GM18498 (cell line): ENCODE data around the gene ADNP.
"Not testable (repeated sequence)": the region's sequence is repeated elsewhere in the genome, so short reads cannot be mapped to it uniquely, and the experiment has no call there.

ENCODE experiments used
- ATAC-seq: cut with Tn5 transposase; IDR thresholded peaks from one replicate; pipeline ENCODE4 v1.9.1; 2021; ENCODE audit warnings: mild to moderate bottlenecking, moderate library complexity; ENCODE audit not compliant: unreplicated experiment

The ADNP gene

DNA sequence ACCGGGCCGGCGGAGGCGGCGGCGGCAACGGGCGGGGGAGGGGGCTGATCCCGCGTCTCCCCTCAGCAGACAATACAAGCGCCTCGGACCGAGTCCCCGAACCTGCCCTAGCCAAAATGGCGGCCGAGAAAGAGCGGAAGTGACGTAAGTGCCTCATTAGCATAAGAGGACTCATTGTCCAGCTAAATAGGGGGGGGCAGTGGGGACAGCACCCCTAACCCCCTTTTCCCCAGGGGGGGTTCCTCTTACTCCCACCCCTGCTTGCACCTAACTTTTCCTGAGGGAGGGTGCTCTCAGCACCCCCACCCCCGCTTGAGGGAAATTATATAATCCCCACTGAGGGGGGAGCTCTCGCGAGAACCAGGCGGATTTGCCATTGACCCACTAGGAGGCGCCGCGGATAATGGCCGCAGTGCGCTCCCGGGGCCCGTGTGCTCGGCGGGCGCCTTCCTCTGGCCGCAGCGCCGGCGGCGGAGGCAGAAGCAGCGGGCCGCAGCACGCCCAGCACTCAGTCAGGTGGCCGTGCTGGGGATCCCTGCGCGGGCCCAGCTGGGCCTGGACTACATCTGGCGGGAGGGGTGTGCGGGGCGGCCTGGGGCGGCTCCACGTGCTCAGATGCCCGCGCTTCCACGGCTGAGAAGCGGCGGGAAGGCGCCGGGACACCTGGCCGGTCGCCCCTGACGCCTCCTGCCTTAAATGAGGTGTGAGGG, at the start of gene ADNP:
Gene ADNP (minus strand): TSS at position 132 of the 710 bp plus-strand sequence. CDS start 27,441 bp downstream, outside the sequence.
- peak; percentile 69 for ATAC-seq

DNA sequence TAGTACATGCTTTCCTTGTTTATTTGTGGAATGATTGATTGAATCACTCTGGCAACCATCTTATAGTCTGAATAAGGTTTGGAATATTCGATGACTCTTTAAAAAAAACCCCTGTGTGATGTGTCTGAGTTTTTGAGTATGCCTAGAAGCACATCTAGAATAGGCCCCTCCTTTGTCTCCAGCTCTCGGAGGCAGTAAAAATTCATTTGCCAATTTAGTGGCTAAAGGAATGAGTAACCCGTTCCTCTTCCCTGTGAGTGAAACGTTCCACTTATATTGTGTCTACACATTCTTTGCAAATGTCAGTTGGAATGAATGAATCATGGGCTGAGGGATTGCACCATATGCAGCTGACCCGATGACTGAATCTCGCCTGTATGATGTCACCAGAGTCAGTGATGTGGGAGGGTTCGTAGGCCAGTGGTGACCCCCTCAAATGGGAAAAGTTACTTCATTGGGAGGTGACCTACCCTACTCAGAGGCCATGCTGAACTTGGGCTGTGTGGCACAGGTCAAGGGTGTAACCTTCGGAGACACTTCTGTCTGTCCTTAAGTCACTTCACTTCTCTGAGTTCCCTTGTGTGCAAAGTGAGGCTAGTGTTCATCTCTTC, 48.9 kb upstream of the ADNP start:
- no peak for ATAC-seq

DNA sequence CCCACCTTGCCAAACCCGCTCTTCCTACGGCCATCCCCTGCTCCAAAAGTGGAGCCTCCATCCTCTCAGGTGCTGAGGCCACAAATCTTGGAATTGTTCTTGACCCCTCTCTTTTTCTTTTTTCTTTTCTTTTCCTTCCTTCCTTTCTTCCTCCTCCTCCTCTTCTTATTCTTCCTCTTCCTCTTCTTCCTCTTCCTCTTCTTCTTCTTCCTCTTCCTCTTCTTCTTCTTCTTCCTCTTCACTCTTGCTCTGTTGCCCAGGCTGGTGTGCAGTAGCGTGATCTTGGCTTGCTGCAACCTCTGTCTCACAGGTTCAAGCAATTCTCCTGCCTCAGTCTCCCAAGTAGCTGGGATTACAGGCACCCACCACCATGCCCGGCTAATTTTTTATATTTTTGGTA, 47.3 kb upstream of the ADNP start:
- ATAC-seq: not testable (repeated sequence)

DNA sequence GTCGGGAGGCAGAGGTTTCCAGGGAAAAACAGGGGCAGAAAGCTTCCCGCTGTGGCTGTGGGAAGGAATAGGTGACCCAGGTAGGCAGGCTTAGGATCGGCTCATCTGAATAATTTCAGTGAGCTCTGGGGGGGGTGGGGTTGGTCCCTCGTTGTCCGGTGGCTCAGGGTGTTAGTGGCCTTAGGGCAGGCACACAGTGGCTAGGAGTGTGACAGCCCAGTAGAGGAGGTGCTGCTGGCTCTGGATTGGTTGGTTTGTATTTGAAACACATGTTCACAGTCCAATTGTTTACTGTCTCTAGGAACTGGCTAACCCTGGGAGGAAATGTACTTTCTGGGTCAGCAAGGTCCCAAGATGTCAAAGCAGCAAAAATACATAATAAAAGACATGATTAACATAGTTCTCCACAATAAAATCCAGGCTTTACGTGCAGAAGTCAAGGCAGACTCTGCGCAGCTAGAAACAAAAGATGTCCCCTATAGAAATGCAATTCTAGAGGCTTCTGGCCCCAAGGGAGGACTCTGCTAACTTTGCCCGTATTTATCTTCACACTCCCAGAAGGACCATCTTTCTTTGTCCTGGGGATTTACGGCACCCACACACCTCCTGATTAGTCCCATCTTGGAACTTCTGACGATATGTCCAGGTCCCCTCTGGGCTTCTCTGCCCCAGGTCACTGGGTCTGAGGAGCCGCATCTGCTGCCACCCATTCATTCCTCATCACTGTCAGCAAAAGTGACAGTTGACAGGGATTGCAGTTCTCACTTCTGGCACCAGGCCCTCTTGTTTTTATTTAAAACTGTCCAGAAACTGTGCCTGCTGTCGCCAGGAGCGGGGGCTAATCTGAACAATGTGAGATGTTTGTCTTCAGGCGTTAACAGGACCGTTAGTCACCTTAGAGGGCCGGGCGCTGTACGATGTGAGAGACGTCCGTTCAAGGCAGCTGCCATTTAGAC, 46.1 kb upstream of the ADNP start:
- no peak for ATAC-seq

DNA sequence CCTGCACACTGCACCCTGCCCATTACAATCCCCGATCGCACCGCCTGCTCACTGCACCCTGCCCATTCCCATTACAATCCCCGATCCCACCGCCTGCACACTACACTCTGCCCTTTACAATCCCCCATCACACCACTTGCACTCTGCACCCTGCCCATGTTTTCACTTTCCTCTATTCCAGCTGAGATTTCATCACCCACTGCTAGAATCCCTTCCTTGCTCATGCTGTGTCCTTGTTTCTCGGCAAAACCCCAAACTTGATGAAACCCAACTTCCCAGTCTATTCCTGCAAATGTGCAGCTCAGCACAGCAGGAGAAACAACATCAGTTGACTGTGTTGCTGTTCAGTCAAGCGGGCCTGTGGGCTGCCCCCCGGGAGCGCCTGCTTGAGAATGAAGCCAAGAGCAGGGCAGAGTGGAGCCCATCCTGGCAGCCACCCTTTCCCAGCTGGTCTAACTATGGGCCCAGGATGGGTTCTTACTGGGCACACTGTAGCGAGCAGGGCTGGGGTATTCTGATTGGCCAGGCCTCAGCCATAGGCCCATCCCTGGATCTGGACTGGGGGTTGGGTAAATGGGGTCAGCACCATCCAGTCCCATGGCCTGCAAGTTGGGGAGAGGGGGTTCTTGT, 44.6 kb upstream of the ADNP start:
- ATAC-seq: no peak

DNA sequence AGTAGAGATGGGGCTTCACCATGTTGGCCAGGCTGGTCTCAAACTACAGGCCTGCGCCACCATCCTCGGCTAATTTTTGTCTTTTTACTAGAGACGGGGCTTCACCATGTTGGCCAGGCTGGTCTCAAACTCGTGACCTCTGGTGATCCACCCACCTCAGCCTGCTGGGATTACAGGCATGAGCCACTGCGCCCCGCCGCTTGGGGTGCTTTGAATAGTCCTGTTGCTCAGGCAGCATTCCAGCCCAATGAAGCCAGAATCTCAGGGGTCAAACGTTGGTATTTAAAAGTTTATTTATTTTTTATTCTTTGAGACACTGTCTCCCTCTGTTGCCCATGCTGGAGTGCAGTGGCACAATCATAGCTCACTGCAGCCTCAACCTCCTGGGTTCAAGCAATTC, 38.7 kb upstream of the ADNP start:
- no peak for ATAC-seq

DNA sequence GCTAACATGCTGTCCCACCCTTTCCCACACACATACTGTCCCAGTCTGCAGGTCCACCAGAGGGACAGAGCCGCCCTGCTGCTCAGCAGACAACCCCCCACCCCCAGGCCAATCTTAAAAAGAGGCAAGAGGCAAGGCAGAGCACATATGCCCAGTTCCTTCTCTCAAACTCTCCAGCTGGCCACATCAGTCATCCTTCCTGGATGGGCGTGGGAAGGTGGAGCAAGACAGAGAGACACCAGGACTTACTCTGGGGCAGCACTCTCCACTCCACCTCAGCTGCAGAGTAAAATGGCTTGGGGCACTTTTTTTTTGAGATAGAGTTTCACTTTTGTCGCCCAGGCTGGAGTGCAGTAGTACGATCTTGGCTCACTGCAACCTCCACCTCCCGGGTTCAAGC, 38.2 kb upstream of the ADNP start:
- ATAC-seq: no peak

DNA sequence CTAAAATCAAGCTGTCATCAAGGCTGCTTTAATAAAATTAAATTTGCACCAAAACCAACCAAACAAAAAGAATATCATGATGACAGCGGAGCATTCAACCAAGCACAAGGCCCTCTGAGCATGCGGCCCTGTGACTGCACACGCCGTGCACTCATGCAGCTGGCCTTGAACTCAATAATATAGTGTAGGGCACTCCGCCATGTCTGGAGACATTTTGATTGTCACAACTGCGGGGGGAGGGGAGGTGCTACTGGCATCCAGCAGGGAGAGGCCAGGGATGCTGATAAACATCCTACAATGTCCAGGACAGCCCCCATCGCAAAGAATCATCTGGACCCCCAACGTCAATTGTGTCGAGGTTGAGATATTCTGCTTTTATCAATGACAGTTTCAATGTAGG, 37.1 kb upstream of the ADNP start:
- no peak for ATAC-seq

DNA sequence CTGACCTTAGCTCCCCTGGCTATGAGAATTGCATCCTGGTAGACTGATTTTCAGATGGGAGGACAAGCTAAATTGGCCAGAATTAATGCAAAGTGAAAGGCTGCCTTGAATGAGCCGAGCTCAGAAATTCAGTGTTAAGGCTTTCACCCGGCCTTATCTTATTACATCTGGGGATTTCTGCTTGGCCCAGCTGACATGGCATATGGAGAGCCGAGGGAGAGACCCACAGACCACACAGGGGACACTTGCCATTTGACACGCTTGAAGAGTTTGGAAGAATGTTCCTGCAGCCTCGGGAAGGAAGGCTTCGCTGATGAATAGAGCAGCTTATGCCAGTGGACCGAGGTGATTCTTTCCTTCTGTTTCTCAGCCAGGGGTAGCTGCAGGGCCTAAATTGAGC, 36.3 kb upstream of the ADNP start:
- ATAC-seq: no peak

DNA sequence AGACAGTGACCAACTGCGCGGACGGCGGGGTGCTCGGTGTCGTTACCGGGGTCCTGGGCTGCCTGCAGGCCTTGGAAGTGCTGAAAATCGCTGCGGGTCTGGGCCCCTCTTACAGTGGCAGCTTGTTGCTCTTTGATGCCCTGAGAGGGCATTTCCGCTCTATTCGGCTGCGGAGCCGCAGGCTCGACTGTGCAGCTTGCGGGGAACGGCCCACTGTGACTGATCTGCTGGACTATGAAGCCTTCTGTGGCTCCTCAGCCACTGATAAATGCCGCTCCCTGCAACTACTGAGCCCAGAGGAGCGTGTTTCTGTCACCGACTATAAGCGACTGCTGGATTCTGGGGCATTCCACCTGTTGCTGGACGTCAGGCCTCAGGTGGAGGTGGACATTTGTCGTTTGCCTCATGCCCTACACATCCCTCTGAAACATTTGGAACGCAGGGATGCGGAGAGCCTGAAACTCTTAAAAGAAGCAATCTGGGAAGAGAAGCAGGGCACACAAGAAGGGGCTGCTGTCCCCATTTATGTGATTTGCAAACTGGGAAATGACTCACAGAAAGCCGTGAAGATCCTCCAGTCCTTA, 28.4 kb upstream of the ADNP start:
- ATAC-seq: no peak

DNA sequence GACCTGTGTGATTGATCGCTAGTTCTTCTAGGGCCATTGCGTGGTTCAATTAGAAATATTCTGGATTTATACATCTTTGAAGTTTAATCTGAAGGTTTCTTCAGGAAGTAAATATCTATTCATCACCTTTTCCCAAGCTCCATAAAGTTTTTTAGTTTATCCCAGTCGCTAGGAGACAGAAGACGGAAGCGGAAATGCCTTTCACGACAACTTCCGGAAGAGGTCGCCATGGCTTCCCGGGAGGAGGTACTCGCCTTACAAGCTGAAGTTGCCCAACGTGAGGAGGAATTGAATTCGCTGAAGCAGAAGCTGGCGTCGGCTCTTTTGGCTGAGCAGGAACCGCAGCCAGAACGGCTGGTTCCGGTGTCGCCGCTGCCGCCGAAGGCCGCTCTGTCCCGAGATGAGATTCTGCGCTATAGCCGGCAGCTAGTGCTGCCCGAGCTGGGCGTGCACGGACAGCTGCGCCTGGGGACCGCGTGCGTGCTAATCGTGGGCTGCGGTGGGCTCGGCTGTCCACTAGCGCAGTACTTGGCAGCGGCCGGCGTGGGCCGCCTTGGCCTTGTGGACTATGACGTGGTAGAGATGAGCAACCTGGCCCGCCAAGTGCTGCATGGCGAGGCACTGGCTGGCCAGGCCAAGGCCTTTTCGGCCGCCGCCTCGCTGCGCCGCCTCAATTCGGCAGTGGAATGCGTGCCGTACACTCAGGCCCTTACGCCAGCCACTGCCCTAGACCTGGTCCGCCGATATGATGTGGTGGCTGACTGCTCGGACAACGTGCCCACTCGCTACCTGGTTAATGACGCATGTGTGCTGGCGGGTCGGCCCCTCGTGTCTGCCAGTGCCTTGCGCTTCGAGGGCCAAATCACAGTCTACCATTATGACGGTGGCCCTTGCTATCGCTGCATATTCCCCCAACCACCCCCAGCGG, 27.6 kb upstream of the ADNP start, which contains the start of gene MOCS3:
Gene MOCS3 (plus strand): TSS at position 204 of the 928 bp plus-strand sequence. CDS start 25 bp downstream, at position 229.
- ATAC-seq: peak; percentile 86

DNA sequence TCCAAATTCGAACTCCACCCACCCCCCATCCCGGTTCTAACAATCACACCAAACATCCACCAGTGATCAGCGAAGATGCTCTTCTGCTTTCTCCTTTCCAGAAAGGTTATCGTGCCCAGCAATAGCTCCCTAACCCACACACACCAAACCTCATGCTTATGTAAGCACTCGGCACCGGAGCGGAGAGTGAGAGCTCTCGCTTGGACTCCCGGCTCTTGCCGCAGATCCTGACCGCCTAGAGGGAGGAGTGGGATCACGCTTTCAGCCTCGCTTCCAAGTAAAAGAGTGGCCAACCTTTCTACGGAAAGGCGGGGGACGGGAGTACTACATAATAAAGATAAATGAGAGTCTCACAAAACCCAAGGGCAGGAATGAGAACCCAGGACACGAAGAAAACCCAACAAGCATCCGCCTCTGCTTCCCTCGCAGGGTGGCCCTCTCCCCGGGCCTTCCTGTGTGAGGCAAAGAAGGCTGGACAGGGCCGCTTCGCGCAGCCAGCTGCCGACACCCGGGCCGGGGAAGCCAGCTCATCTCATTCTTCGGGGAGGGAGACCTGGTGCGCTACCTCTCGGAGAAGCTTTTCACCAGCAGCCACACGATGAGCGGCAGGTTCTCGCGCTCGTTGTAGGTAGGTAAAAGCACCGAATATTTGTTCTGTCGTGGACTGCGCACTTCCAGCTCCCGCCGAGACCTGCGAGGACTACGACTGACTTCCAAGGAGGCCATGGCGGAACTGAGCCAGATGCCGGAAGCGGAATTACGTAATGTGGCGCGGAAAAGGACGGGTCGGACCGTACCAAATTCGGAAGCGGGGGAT, 26.8 kb upstream of the ADNP start, which contains the start of gene DPM1:
Gene DPM1 (minus strand): TSS at position 735 of the 817 bp plus-strand sequence. CDS start 9 bp downstream, at position 726.
- ATAC-seq: peak; percentile 87

DNA sequence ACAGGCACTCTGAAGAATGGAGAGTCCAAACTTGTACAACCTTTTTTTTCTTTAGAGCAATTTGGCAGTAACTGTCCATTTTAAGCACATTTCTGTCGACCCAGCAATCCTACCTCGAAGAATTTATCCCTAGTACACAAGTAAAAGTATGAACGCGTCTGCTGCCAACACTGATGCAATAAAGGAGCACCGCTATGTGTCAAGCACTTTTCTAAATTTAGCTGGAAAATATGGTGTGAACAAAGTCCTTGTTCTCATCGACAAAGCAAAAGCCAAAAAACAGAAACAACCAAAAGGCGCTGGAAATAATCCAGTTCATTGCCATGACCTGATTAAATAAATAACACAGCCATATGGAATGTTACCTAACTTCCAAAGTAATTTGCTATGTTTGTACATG, 26.0 kb upstream of the ADNP start:
- no peak for ATAC-seq

DNA sequence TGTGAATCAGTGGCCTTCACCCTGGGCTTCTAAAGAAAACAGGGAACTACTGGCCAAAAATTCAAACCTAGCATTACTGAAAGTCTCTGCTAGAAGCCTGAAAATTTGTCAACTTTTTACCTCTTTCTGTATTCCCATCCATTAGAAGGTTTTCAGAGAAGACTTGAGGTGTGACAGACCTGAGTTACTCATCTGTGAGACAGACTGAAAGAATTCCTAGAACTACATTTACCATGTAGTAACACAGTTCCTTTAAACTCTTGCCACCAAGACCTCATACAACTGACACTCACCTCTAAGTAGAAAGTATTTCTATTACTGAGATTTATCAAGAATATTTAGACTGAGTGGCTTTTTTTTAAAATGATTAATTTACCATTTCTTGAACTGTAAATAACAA, 22.6 kb upstream of the ADNP start:
- ATAC-seq: no peak

DNA sequence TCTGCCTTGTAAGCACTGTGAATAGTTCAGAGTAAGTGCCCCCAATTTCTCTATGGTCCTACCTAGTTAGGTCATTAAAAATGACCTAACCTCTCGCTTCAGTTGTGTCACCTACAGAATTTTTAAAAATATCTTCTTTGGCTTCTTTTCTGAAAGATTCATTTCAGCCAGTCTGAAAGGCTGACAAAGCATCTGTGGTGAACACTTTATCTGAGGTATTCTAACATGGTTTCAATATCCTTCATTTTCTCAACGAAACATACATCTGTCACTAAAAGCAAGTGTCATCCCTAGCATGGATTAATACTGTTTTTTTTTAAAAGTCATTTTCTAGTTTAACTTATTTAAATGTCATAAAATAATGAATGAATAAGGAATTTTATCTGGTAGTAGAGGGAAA, 22.0 kb upstream of the ADNP start:
- no peak for ATAC-seq

DNA sequence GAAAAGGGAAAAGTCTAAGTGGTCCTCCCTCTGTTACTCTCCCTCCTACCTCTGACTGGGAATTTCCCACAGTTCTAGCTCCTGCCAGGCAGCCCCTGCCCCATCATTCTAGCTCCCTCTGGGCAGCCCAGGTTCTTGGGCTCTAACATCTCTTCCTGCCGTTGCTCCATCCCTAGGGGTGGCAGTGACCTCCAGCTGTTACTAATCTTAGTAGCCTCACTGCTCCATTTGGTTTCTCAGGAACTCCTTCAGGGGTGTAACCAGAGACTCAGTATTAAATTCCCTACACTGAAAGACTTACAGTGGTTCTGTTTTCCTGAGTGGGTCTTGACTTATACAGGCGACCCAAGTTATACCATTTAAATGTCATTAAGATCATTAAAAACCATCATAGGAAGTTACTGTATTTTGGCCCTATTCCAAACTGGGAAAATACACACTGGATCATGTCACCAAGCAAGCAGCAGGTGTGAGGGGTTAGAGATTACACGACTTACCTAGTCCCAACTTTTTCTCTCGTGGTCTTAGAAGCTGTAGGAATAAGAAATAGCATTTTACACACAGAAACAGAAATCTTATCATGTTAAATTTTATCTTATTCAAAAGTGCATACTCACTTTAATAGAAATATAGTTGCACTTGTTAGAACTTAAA, 17.0 kb upstream of the ADNP start:
- no peak for ATAC-seq

DNA sequence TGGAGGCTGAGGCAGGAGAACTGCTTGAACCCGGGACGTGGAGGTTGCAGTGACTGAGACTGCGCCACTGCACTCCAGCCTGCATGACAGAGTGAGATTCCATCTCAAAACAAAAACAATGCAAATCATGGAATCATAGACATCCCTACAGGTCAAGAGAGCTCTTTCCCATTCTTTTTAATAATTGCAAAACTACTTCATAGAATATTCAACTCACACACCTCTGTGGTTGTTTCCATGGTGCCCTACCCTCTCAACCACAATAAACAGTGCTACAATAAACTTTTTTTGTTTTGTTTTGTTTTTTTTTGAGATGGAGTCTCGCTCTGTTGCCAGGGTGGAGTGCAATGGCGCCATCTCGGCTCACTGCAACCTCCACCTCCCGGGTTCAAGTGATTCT, 11.8 kb upstream of the ADNP start:
- ATAC-seq: no peak

DNA sequence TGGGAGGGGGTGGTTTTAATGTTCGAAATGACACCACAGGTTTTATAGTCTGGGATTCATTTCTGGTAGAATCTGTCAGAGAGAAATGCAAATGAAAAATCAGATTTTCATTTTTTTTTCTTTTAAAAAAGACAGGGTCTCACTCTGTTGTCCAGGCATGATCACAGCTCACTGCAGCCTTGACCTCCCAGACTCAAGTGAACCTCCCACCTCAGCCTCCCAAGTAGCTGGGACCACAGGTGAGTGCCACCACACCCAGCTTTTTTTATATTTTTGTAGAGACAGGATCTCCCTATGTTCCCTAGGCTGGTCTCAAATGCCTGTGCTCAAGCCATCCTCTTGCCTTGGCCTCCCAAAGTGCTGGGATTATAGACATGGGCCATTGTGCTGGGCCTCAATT, 2.4 kb upstream of the ADNP start:
- no peak for ATAC-seq
